Psoas muscle (tissue), 8 donors: ENCODE data around the gene NEK5. TPM values are rescaled to one million over a fixed set of nuclear protein-coding genes. Genes with fewer than 3 reads are reported as not detected.

Source experiments
- ATAC-seq, 4 donors: fragments of 200-7000 bp; cut with Tn5 transposase; one replicate each; pipeline ENCODE4 v1.9.1; 2020; ENCODE audit warnings: moderate library complexity in 3 of 4, mild to moderate bottlenecking in 2 of 4
- DNase-seq, 2 donors: peaks; one replicate each; pipeline ENCODE4 v3.0.0-alpha.2; 2020
- H3K27ac ChIP-seq: fragments of 200-600 bp; one replicate; pipeline ENCODE4 v1.8.0; 2022
- H3K27me3 ChIP-seq, 3 donors: fragments of 200-600 bp in 1 of 3; one replicate each; pipeline versions ENCODE4 v1.6.1 to v1.8.0; 2013 to 2022; ENCODE audit warnings: low read length in 2 of 3, mild to moderate bottlenecking in 2 of 3, moderate library complexity in 1 of 3; ENCODE audit not compliant: insufficient read depth in 3 of 3
- H3K36me3 ChIP-seq, 2 donors: fragments of 200-600 bp in 1 of 2; one replicate each; pipeline versions ENCODE4 v1.6.1 to v1.8.0; 2013 to 2022; ENCODE audit warnings: low read depth in 1 of 2, mild to moderate bottlenecking in 1 of 2, moderate library complexity in 1 of 2; ENCODE audit not compliant: insufficient read depth in 1 of 2
- H3K4me1 ChIP-seq: fragments of 200-600 bp; one replicate; pipeline ENCODE4 v1.8.0; 2022
- H3K4me3 ChIP-seq: fragments of 200-600 bp; one replicate; pipeline ENCODE4 v1.8.0; 2022; ENCODE audit warnings: mild to moderate bottlenecking
- H3K9me3 ChIP-seq: fragments of 200-600 bp; one replicate; pipeline ENCODE4 v1.8.0; 2022
- CTCF ChIP-seq: fragments of 200-600 bp; IDR thresholded peaks from one replicate; pipeline ENCODE4 v1.8.0; 2022; ENCODE audit warnings: antibody characterized with exemption
- WGBS, 3 donors: extraction: QIAGEN DNeasy Blood & Tissue Kit; methylation state at CpG; one replicate each; pipeline versions ENCODE4 v1.1.6 to v1.1.7; 2013; 5-methylcytosine and 5-hydroxymethylcytosine counted together
- intact Hi-C, 2 donors: fragments of 100-400 bp; cut with DNase I; formaldehyde crosslinking; loops; one replicate each; pipeline versions ENCODE4 v1.11.0 to v1.14.2; 2022
- polyA plus RNA-seq, 3 donors: library from polyadenylated mRNA; stranded (reverse); fragments of 200-250 nt; gene quantifications; one replicate each; pipeline ENCODE4 v1.2.3, GENCODE V29; 2013
- total RNA-seq, 4 donors: library from RNA; stranded (reverse); fragmentation: NEBNext Ultra II Directional in 2 of 4; extraction: Animal tissue kit (Norgen Biotek cat#: 25700) in 2 of 4; gene quantifications; one replicate each; pipeline versions ENCODE4 v1.2.1 to v1.2.4, GENCODE V29; 2021 to 2023
- donor health status: healthy with polysubstance abuse.
- donor health status: DM: no; HTN: no; CAD: no; lungs with moderate emphysema.
- donor health status: Bipolar disorder and iron deficiency.
- donor health status: healthy.
- donor health status: DM: yes; HTN: yes; CAD: no.
- donor health status: DM: no; HTN: no; CAD: no.
- donor health status: DM: no; HTN: no; CAD: no.
- donor health status: DM: yes; HTN: yes; CAD: no.

The NEK5 gene
- total and polyA plus RNA-seq, 7 donors: 0.03 to 0.48 (median 0.05) TPM; not detected in 4

DNA sequence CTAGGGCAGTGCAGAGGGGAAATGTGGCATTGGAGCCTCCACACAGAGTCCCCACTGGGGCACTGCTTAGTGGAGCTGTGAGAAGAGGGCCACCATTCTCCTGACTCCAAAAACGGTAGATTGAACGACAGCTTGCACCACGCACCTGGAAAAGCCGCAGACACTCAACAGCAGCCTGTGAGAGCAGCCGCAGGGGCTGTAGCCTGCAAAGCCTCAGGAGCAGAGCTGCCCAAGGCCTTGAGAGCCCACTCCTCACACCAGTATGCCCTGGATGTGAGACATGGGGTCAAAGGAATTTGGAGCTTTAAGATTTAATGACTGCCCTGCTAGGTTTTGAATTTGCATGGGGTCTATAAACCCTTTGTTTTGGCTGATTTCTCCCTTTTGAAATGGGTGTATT lies 31.7 kb downstream of the NEK5 start:
- DNase-seq (no peak), ATAC-seq (no peak)
- WGBS, 3 donors: 83 to 91% (median 87%) methylated on average over 5 of the region's 5 CpGs
- intact Hi-C loops: no loop called here
- Histone ChIP-seq H3K27ac (no peak overlapping the region), H3K9me3 (no peaks in the 10 kb centered on the region), H3K36me3 (no peaks in the 10 kb centered on the region), H3K4me1 (no peaks in the 10 kb centered on the region), H3K27me3 (no peaks in the 10 kb centered on the region), H3K4me3 (no peak overlapping the region)
- no peak for TF ChIP-seq CTCF

GRCh38 chr13:52096748-52097147 lies 32.1 kb downstream of the NEK5 start:
- TF ChIP-seq CTCF: no peak
- no peak for ATAC-seq
- intact Hi-C loops: no loop called here
- Histone ChIP-seq H3K4me1 (no peaks in the 10 kb centered on the region), H3K27me3 (no peaks in the 10 kb centered on the region), H3K4me3 (no peak overlapping the region), H3K9me3 (no peaks in the 10 kb centered on the region), H3K27ac (no peak overlapping the region), H3K36me3 (no peaks in the 10 kb centered on the region)
- WGBS, 3 donors: 83 to 85% (median 84%) methylated on average over 3 of the region's 3 CpGs
- DNase-seq: no peak

DNA sequence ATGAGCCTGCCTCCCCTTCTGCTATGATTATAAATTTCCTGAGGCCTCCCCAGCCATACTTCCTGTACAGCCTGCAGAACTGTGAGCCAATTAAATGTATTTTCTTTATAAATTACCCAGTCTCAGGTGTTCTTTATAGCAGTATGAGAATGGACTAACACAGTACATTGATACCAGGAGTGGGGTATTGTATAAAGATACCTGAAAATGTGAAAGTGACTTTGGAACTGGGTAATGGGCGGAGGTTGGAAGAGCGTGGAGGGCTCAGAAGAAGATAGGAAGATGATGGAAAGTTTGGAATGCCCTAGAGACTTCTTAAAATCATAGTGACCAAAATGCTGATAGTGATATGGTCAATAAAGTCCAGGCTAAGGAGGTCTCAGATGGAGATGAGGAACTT lies 32.8 kb downstream of the NEK5 start:
- Histone ChIP-seq H3K9me3 (no peaks in the 10 kb centered on the region), H3K27ac (no peak overlapping the region), H3K27me3 (no peaks in the 10 kb centered on the region), H3K4me3 (no peak overlapping the region), H3K36me3 (no peaks in the 10 kb centered on the region), H3K4me1 (no peaks in the 10 kb centered on the region)
- DNase-seq (no peak), ATAC-seq (no peak)
- intact Hi-C loops: no loop called here
- WGBS, 3 donors: 87 to 96% (median 96%) methylated on average over 2 of the region's 2 CpGs
- TF ChIP-seq CTCF: no peak

DNA sequence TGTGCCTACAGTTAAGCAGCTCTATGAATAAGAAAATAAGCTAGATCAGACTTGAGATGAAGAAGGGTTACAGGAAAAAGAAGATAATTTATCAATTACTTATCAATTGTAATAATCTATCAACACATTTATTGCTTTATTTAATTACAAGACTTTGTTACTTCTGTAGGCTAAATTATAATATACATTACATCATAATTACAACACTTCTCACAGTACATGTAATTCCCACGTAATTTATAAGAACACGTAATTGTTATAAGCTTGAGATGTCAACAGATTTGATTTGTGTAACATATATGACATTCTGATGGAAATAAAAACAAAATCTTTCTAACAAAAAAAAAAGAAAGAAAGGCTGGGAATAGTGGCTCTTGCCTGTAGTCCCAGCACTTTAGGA lies 36.8 kb downstream of the NEK5 start:
- intact Hi-C loops: no loop called here
- Histone ChIP-seq H3K4me3 (no peak overlapping the region), H3K9me3 (no peaks in the 10 kb centered on the region), H3K27ac (no peak overlapping the region), H3K27me3 (no peaks in the 10 kb centered on the region), H3K36me3 (no peaks in the 10 kb centered on the region), H3K4me1 (no peaks in the 10 kb centered on the region)
- 84 to 98% (median 87%) methylated on average over 2 of the region's 2 CpGs for WGBS, 3 donors
- DNase-seq (no peak), ATAC-seq (no peak)
- TF ChIP-seq CTCF: no peak

DNA sequence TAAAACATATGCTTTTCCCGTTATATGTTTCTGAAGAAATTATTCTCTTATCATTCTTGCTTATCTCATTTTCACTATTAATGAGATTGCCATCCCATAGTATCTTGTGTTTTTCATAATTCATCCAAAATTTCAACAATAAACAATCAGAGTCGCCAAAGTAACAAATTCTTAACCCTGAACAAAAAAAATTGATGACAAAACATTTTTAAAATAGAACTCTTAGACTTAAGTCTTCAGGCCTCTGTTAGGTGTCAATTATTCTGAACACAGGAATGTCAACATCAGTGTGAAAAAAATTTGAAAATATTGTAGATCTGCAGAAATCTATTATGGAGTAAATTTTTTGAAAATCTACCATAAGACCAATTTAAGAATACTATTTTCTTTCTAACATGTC lies 37.4 kb downstream of the NEK5 start:
- 70 to 73% (median 70%) methylated on average over 2 of the region's 2 CpGs for WGBS, 3 donors
- Histone ChIP-seq H3K36me3 (no peaks in the 10 kb centered on the region), H3K27ac (no peak overlapping the region), H3K4me1 (no peaks in the 10 kb centered on the region), H3K27me3 (no peaks in the 10 kb centered on the region), H3K9me3 (no peaks in the 10 kb centered on the region), H3K4me3 (no peak overlapping the region)
- no peak for TF ChIP-seq CTCF
- intact Hi-C loops: no loop called here
- DNase-seq (no peak), ATAC-seq (no peak)
